Measurements from ENCODE around the gene PLD6.

DNA sequence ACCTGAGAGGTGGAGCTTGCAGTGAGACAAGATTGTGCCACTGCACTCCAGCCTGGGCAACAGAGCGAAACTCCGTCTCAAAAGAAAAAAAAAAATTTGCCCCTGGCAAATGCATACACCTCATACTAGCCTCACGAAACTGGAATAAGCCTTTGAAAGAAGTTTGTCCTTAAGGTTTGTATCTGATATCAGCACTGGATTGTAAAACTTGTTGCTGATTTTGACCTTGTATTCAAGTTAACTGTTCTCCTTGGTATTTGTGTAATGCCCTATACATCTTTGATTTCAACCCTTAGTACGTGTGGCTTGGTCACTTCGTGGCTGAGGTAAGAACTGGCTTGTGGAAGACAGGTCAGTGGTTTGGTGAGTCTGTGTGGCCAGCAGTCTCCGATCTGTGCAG, 37.0 kb upstream of the PLD6 start:
- TF ChIP-seq, protein P1, sequence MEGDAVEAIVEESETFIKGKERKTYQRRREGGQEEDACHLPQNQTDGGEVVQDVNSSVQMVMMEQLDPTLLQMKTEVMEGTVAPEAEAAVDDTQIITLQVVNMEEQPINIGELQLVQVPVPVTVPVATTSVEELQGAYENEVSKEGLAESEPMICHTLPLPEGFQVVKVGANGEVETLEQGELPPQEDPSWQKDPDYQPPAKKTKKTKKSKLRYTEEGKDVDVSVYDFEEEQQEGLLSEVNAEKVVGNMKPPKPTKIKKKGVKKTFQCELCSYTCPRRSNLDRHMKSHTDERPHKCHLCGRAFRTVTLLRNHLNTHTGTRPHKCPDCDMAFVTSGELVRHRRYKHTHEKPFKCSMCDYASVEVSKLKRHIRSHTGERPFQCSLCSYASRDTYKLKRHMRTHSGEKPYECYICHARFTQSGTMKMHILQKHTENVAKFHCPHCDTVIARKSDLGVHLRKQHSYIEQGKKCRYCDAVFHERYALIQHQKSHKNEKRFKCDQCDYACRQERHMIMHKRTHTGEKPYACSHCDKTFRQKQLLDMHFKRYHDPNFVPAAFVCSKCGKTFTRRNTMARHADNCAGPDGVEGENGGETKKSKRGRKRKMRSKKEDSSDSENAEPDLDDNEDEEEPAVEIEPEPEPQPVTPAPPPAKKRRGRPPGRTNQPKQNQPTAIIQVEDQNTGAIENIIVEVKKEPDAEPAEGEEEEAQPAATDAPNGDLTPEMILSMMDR (IDR thresholded peaks at IDR 0.05; ENCODE audit: poor library complexity) = no peak
- TF ChIP-seq EZH2phosphoT487 (IDR thresholded peaks at IDR 0.05; ENCODE audit: low read depth, severe bottlenecking, unreplicated experiment) = no peak
